ENCODE data around the gene ERP27.

DNA sequence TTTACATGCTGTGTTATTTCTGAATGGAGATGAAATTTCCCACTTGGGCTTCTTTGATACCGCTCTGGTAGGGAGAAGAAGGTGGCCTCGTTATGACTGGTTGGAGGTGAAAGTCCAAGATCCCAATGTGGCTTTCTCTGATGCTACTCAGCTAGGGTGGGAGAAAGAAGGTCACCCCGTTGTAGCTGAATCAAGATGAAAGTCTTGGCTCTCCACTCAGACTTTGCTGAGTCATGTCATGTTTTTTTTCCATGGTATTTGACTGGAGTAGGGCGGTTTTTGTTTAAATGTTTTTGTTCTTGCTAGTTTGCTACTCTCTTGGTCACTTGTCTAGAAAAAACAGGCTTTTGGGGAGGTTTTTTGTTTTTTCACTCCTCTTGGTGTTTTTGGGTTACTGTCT is 32.1 kb upstream of the ERP27 start:
- TF ChIP-seq CTCF (IDR thresholded peaks at IDR 0.05; ENCODE audit: poor library complexity) = no peak
- no peak for TF ChIP-seq EZH2 (IDR thresholded peaks at IDR 0.05; ENCODE audit: borderline replicate concordance)
- TF ChIP-seq EZH2phosphoT487 (IDR thresholded peaks at IDR 0.05; ENCODE audit: low read depth, severe bottlenecking, unreplicated experiment) = no peak

Data from hepatocyte (in vitro differentiated cells).